ENCODE data around the gene PTGES3. TPM values are rescaled to one million over a fixed set of nuclear protein-coding genes. Genes with fewer than 3 reads are reported as not detected.

Gene PTGES3
- total RNA-seq, 1 experiment from 2014 or later = 404 TPM

DNA sequence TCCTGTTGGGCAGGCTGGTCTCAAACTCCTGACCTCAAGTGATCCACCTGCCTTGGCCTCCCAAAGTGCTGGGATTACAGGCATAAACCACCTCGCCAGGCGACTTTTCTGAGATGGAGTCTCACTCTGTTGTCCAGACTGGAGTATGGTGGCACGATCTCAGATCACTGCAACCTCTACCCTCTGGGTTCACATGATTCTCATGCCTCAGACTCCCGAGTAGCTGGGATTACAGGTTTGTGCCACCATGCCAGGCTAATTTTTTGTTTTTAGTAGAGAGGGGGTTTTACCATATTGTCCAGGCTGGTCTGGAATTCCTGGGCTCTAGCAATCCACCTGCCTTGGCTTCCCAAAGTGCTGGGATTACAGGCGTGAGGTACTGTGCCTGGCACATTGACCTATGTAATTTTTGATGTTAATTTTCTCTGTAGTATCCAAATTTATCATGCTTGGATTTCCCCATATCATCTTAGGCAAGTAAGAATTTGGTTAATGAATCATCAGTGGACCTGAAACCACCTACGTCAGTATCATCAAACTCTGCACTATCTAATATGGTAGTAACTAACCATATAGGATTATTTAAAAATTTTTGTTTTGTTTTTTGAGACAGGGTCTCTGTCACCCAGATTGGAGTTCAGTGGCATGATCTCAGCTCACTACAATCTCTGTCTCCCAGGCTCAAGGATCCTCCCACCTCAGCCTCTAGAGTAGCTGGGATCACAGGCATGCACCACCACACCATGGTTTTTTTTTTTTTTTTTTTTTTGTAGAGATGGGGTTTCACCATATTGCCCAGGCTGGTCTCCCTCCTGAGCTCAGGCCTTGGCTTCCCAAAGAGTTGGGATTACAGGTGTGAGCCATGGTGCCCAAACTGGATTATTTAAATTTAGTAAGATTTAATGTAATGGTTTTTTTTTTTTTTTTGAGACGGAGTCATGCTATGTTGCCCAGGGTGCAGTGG is 30.4 kb downstream of the PTGES3 start:
- Histone ChIP-seq H2AFZ (ENCODE audit: low read depth, low read length, poor library complexity, severe bottlenecking) (no peak overlapping the region), H3K4me3 (replicated peaks in 1 of 2; ENCODE audit: low read depth in 1 of 2, low read length in 2 of 2) (no peak overlapping the region), H3K9me3 (ENCODE audit: control insufficient read depth in 1 of 2, insufficient read depth in 1 of 2, low read depth in 1 of 2, low read length in 2 of 2) (no peaks in the 10 kb centered on the region), H3K4me2 (ENCODE audit: low read length) (no peak overlapping the region), H3K36me3 (ENCODE audit: control insufficient read depth in 1 of 2, insufficient read depth in 2 of 2, low read length in 2 of 2) (peaks cover 0 to 1% of the 10 kb centered on the region in 2 experiments; a peak in 1 of 4 replicates), H4K20me1 (ENCODE audit: insufficient read depth) (0 out of 2 replicates have a peak, but pooled peaks cover under 1% of the 10 kb centered on the region), H3K27ac (ENCODE audit: low read depth, low read length) (no peak overlapping the region), H3K79me2 (ENCODE audit: insufficient read depth, low read length) (peaks cover under 1% of the 10 kb centered on the region; the same call in 1 of the 2 replicates), H3K9ac (ENCODE audit: low read length) (no peak overlapping the region), H3K9me2 (ENCODE audit: insufficient read depth) (no peaks in the 10 kb centered on the region), H3K4me1 (ENCODE audit: control insufficient read depth in 1 of 2, insufficient read depth in 2 of 2, low read length in 2 of 2) (peaks cover 0 to 3% of the 10 kb centered on the region in 2 experiments; a peak in 1 of 4 replicates), H3K27me3 (ENCODE audit: insufficient read depth, low read length) (no peaks in the 10 kb centered on the region)
- intact Hi-C loops (cut with micrococcal nuclease) = no loop called here
- no peak for DNase-seq (ENCODE audit: low read depth, low spot score)
- ATAC-seq = no peak
- no TSS peak for BruUV-seq (replicated peaks)
- CTCF ChIA-PET = no interaction called here
- POLR2A ChIA-PET = no interaction called here
- TF ChIP-seq SP1 (IDR thresholded peaks at IDR 0.05; ENCODE audit: low read depth) (no peak), EZH2phosphoT487 (IDR thresholded peaks at IDR 0.05; ENCODE audit: borderline replicate concordance) (no peak), RAD21 (IDR thresholded peaks at IDR 0.05; ENCODE audit: low read depth) (no peak), ZFX (IDR thresholded peaks at IDR 0.05) (no peak), POLR2AphosphoS5 (IDR thresholded peaks at IDR 0.05; ENCODE audit: low read depth, low read length) (no peak), TCF7L2 (IDR thresholded peaks at IDR 0.05; ENCODE audit: borderline replicate concordance, extremely low read depth, insufficient read depth, insufficient read length) (no peak), YY1 (IDR thresholded peaks at IDR 0.05; ENCODE audit: extremely low read depth, insufficient replicate concordance, low read depth, low read length) (no peak), SIN3A (IDR thresholded peaks at IDR 0.05; ENCODE audit: low read depth) (no peak), FOSL1 (IDR thresholded peaks at IDR 0.05; ENCODE audit: low read depth) (no peak), EGR1 (IDR thresholded peaks at IDR 0.05; ENCODE audit: low read depth) (no peak), JUND (IDR thresholded peaks at IDR 0.05) (no peak), EZH2 (IDR thresholded peaks at IDR 0.05) (no peak), ZNF274 (IDR thresholded peaks at IDR 0.05; ENCODE audit: low read depth, low read length) (no peak)
- TF ChIP-seq, protein P1, sequence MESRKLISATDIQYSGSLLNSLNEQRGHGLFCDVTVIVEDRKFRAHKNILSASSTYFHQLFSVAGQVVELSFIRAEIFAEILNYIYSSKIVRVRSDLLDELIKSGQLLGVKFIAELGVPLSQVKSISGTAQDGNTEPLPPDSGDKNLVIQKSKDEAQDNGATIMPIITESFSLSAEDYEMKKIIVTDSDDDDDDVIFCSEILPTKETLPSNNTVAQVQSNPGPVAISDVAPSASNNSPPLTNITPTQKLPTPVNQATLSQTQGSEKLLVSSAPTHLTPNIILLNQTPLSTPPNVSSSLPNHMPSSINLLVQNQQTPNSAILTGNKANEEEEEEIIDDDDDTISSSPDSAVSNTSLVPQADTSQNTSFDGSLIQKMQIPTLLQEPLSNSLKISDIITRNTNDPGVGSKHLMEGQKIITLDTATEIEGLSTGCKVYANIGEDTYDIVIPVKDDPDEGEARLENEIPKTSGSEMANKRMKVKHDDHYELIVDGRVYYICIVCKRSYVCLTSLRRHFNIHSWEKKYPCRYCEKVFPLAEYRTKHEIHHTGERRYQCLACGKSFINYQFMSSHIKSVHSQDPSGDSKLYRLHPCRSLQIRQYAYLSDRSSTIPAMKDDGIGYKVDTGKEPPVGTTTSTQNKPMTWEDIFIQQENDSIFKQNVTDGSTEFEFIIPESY (IDR thresholded peaks at IDR 0.05; ENCODE audit: extremely low read depth, insufficient replicate concordance, low read length) = no peak
- TF ChIP-seq, protein P2, sequence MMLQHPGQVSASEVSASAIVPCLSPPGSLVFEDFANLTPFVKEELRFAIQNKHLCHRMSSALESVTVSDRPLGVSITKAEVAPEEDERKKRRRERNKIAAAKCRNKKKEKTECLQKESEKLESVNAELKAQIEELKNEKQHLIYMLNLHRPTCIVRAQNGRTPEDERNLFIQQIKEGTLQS (IDR thresholded peaks at IDR 0.05) = no peak
- TF ChIP-seq, protein P3, sequence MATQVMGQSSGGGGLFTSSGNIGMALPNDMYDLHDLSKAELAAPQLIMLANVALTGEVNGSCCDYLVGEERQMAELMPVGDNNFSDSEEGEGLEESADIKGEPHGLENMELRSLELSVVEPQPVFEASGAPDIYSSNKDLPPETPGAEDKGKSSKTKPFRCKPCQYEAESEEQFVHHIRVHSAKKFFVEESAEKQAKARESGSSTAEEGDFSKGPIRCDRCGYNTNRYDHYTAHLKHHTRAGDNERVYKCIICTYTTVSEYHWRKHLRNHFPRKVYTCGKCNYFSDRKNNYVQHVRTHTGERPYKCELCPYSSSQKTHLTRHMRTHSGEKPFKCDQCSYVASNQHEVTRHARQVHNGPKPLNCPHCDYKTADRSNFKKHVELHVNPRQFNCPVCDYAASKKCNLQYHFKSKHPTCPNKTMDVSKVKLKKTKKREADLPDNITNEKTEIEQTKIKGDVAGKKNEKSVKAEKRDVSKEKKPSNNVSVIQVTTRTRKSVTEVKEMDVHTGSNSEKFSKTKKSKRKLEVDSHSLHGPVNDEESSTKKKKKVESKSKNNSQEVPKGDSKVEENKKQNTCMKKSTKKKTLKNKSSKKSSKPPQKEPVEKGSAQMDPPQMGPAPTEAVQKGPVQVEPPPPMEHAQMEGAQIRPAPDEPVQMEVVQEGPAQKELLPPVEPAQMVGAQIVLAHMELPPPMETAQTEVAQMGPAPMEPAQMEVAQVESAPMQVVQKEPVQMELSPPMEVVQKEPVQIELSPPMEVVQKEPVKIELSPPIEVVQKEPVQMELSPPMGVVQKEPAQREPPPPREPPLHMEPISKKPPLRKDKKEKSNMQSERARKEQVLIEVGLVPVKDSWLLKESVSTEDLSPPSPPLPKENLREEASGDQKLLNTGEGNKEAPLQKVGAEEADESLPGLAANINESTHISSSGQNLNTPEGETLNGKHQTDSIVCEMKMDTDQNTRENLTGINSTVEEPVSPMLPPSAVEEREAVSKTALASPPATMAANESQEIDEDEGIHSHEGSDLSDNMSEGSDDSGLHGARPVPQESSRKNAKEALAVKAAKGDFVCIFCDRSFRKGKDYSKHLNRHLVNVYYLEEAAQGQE (IDR thresholded peaks at IDR 0.05; ENCODE audit: low read depth) = no peak
- TF ChIP-seq, protein P4, sequence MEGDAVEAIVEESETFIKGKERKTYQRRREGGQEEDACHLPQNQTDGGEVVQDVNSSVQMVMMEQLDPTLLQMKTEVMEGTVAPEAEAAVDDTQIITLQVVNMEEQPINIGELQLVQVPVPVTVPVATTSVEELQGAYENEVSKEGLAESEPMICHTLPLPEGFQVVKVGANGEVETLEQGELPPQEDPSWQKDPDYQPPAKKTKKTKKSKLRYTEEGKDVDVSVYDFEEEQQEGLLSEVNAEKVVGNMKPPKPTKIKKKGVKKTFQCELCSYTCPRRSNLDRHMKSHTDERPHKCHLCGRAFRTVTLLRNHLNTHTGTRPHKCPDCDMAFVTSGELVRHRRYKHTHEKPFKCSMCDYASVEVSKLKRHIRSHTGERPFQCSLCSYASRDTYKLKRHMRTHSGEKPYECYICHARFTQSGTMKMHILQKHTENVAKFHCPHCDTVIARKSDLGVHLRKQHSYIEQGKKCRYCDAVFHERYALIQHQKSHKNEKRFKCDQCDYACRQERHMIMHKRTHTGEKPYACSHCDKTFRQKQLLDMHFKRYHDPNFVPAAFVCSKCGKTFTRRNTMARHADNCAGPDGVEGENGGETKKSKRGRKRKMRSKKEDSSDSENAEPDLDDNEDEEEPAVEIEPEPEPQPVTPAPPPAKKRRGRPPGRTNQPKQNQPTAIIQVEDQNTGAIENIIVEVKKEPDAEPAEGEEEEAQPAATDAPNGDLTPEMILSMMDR (IDR thresholded peaks at IDR 0.05 in 2 of 3, conservative IDR thresholded peaks at IDR 0.05 in 1 of 3; ENCODE audit: borderline replicate concordance in 1 of 3, insufficient read depth in 1 of 3, low read depth in 2 of 3, low read length in 2 of 3) = no peak
- RAD21 ChIA-PET (ENCODE audit: low non-redundant PET in 1 of 2, low total read pairs in 2 of 2, uncharacterized antibody in 2 of 2, unreplicated experiment in 2 of 2) = no interaction called here
